Measurements from ENCODE around the gene SPACA4. TPM values are rescaled to one million over a fixed set of nuclear protein-coding genes. Genes with fewer than 3 reads are reported as not detected.

The SPACA4 gene, protein sequence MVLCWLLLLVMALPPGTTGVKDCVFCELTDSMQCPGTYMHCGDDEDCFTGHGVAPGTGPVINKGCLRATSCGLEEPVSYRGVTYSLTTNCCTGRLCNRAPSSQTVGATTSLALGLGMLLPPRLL
- not detected in 2 replicates for total RNA-seq

DNA sequence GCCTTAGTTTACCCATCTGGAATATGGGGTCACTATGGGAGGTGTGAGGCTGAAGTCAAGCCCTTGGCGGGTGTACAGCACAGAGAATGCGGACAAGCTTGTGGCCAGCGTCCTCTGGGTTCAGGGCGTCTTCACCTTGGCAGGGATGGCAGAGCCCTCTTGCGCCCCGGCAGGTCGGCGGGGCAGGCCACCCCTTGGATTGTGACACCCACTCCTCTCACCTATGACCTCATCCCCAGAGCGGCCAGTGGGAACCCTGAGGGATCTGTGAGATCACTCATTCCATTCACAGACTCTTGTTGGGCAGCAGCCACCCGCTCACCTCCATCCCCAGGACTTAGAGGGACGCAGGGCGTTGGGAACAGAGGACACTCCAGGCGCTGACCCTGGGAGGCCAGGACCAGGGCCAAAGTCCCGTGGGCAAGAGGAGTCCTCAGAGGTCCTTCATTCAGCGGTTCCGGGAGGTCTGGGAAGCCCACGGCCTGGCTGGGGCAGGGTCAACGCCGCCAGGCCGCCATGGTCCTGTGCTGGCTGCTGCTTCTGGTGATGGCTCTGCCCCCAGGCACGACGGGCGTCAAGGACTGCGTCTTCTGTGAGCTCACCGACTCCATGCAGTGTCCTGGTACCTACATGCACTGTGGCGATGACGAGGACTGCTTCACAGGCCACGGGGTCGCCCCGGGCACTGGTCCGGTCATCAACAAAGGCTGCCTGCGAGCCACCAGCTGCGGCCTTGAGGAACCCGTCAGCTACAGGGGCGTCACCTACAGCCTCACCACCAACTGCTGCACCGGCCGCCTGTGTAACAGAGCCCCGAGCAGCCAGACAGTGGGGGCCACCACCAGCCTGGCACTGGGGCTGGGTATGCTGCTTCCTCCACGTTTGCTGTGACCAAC, at the start of gene SPACA4:
SPACA4 (plus strand) TSS at position 280 of the 896 bp plus-strand sequence; CDS start at position 517, 237 bp downstream.

DNA sequence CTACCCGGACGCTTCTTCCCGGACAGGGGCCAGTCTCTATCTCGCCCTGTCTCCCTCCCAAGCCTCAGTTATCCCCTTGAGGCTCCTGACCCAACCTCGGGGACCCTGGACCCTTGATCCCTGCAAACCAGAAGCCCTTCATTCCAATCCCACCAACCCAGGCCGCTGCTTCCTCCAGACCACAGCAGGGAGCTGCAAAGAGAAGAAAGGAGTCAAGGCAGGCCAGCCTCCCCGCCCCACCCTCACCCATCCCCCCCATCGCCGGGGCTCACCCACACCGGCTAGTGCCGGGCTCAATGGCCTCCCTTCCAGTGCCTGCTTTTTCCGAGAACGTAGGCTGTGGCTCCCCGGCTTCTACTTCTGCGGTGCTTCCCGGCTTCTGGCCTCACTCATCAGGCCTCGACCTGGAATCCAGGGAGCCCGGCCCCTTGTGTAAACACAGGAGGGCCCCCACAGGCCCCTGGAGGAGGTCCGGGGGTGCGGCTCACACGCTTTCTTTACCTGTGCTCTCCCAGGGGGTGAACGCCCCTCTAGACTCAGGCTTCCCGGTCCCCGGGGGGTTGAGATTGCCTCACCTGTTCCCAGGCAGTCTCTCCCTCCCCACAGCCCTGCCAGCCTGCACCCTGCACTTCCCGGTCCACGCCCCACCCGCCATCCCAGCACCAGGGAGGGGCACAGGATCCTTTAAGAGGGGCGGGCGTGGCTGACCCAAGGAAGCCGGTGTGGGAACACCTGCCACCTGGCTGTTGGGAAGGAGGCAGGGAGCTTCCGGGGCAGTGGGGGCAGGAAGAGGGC, 8.1 kb downstream of the SPACA4 start, which contains the start of gene FAM83E:
FAM83E (minus strand) TSS at position 641 of the 795 bp plus-strand sequence. CDS start 1,704 bp downstream, outside the sequence.

DNA sequence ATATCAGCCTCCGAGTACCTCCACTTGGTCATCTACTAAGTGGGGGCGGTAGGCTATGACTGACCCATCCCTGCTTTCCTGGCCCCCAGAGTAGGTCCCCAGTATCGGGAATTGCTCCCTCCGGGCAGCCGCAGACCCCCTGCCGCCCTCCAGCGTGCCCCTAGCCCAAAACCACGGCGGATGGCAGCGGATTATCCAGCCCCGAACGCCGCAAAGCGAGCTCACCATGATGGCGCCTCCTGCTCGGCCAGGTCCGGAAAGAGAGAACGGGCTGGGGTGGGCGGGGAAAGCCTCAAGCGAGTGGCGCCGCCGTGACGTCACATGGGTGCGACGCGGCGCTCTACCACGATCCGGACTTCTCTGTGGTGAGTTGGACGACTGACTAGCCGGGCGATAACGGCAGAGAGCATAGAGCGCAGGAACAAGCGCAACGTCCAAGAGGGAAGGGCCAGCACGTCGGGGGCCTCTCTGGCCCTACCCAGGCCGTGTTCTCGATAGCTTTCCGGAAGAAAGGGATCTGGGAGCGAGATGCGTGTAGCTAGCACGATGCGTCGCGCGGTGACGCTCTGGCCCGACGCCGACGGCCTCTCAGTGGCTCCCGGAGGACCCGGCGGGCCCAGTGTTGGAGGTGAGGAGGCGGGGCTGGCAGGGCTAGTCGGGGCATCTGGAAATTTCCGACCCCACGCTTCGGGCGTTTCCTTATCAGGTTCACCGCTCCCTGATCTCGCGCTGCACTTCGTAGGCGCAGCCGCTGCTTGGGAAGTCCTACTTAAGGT, 12.6 kb downstream of the SPACA4 start, which contains the start of the genes RPL18 and SPHK2:
RPL18 (minus strand) TSS at position 263 of the 776 bp plus-strand sequence; CDS start at position 228, 35 bp downstream.
SPHK2 (plus strand) TSS at position 591 of the 776 bp plus-strand sequence. CDS start 1,009 bp downstream, outside the sequence.

DNA sequence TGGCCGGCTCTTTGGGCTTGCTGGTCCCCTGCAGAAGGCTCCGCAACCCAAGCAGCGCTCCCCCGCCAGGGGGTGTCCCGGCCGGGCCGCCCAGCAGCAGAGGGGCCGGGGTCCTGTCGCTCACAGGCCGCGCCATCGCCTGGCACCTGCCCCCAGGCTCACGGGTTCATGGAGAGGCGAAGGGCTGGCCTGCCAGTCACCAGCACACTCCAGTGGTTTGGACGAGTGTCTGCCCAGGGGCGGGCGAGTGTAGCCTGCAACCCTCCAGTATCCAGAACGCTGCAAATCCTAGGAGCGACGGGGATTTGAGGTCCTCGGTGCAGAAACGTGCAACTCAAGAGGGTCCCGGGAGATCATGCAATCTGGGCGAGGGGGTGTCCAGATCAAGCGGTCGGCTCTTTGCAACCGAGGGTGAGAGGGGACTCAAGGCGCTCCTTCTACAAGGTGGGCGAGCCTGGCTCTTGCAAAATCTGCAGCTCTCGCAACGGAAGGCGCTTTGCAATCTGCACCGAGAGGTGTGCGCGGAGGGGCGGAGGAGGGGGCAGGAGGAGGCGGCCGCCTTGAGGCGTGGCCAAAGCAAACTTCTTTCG, 30.4 kb downstream of the SPACA4 start, which contains the start of gene DBP:
DBP (minus strand) TSS at position 521 of the 590 bp plus-strand sequence; CDS start at position 136, 385 bp downstream.

DNA sequence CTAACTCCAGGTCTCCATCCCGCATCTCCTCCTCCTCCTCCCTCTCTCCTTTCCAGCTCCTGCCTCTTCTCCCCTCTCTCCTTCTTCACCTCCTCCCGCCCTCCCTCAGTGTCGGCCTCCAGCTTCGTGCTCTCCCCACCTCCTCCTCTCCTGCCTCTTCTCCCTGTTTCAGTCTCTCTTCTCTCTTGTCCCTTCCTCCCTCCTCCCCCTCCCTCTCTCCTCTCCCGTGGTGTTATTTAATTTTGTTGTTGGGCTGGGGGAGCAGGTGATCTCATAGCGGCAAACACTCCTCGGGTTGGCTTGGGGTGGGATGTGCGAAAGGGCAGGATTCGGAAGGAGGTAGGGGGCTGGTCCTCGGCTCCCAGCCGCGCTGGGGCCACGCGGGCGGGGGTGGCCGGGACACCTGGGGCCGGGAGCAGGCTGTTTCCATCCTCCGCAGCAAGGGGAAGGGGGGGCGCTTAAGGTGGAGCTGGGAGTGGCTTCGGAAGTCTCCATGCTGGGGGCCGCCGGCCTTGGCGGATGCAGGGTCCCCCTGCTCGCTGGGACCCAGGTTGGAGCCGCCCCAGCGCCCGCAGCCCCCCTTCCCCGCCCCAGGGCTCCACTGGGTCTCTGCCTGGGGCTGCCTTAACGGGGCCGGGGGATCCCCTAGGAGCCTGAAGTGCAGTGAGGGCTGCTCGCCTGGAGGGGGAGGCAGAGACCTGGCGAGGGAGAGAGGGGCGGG, 39.6 kb downstream of the SPACA4 start, which contains the start of gene CA11:
CA11 (minus strand) TSS at position 187 of the 721 bp plus-strand sequence. CDS start 555 bp downstream, outside the sequence.

Other genes starting within 250 kb of the SPACA4 start
- 3.3 and 5.0 TPM in 2 replicates for gene TMEM143, start 242.8 kb upstream of the SPACA4 start, total RNA-seq
- gene SYNGR4, start 242.4 kb upstream of the SPACA4 start, total RNA-seq: not detected in 2 replicates
- 128 and 129 TPM in 2 replicates for gene KDELR1, start 215.2 kb upstream of the SPACA4 start, total RNA-seq
- 5.0 and 7.2 TPM in 2 replicates for gene GRIN2D, start 213.1 kb upstream of the SPACA4 start, total RNA-seq
- gene GRWD1, start 160.8 kb upstream of the SPACA4 start, total RNA-seq: 32.2 and 62.4 TPM in 2 replicates
- 0.29 and 0.66 TPM in 2 replicates for gene KCNJ14, start 151.2 kb upstream of the SPACA4 start, total RNA-seq
- 54.5 and 70.9 TPM in 2 replicates for gene CYTH2, start 137.4 kb upstream of the SPACA4 start, total RNA-seq
- 0.14 TPM in 1 of 2 replicates, not detected in the other for gene LMTK3, start 94.9 kb upstream of the SPACA4 start, total RNA-seq
- gene SULT2B1, start 54.6 kb upstream of the SPACA4 start, total RNA-seq: 0.22 TPM in 1 of 2 replicates, not detected in the other
- 0.57 TPM in 1 of 2 replicates, not detected in the other for gene FAM83E, start 8.3 kb downstream of the SPACA4 start, total RNA-seq
- gene RPL18, start 12.4 kb downstream of the SPACA4 start, total RNA-seq: 1,434 and 1,613 TPM in 2 replicates
- 14.4 and 15.2 TPM in 2 replicates for gene SPHK2, start 12.8 kb downstream of the SPACA4 start, total RNA-seq
- gene DBP, start 30.6 kb downstream of the SPACA4 start, total RNA-seq: 1.1 and 4.8 TPM in 2 replicates
- 0.88 TPM in 1 of 2 replicates, not detected in the other for gene CA11, start 39.4 kb downstream of the SPACA4 start, total RNA-seq
- not detected in 2 replicates for gene NTN5, start 66.3 kb downstream of the SPACA4 start, total RNA-seq
- gene FUT2, start 89.2 kb downstream of the SPACA4 start, total RNA-seq: not detected in 2 replicates
- under 0.01 and 0.57 TPM in 2 replicates for gene MAMSTR, start 113.0 kb downstream of the SPACA4 start, total RNA-seq
- 0.66 and 0.72 TPM in 2 replicates for gene RASIP1, start 133.9 kb downstream of the SPACA4 start, total RNA-seq
- not detected in 2 replicates for gene IZUMO1, start 140.2 kb downstream of the SPACA4 start, total RNA-seq
- under 0.01 TPM in 2 replicates for gene FUT1, start 145.9 kb downstream of the SPACA4 start, total RNA-seq
- gene FGF21, start 148.8 kb downstream of the SPACA4 start, total RNA-seq: not detected in 2 replicates
- gene BCAT2, start 204.3 kb downstream of the SPACA4 start, total RNA-seq: 25.4 and 44.1 TPM in 2 replicates
- gene HSD17B14, start 229.7 kb downstream of the SPACA4 start, total RNA-seq: 2.3 and 27.8 TPM in 2 replicates